CD14-positive monocyte (primary cell): ENCODE data around the gene ATAD2B. TPM values are rescaled to one million over a fixed set of nuclear protein-coding genes. Genes with fewer than 3 reads are reported as not detected.

ENCODE experiments used
- DNase-seq, 3 donors: peaks; one replicate each; pipeline ENCODE4 v3.0.0-alpha.2; 2011 to 2022
- H2AFZ ChIP-seq: 2 replicates; pipeline ENCODE4 v1.6.0; 2012; ENCODE audit warnings: mild to moderate bottlenecking, low read depth, low read length, inconsistent platforms; ENCODE audit not compliant: insufficient read depth, poor library complexity, severe bottlenecking
- H3K27ac ChIP-seq, 2 donors: 1 replicate in 1 of 2; 2 replicates in 1 of 2; pipeline ENCODE4 v1.5.1; 2012 to 2013; ENCODE audit warnings: low read length in 2 of 2, control low read depth in 1 of 2, inconsistent platforms in 1 of 2, low read depth in 1 of 2, mild to moderate bottlenecking in 1 of 2
- H3K27me3 ChIP-seq, 2 donors: one replicate each; pipeline versions ENCODE4 v1.6.0 to v1.6.1; 2011 to 2013; ENCODE audit warnings: low read length in 2 of 2; ENCODE audit not compliant: control insufficient read depth in 2 of 2, insufficient read depth in 2 of 2
- H3K36me3 ChIP-seq, 2 donors: replicated peaks in 1 of 2; 1 replicate in 1 of 2; 2 replicates in 1 of 2; pipeline versions ENCODE4 v1.5.1 to v1.6.1; 2012 to 2013; ENCODE audit warnings: low read length in 2 of 2, control low read depth in 1 of 2, inconsistent platforms in 1 of 2, mild to moderate bottlenecking in 1 of 2; ENCODE audit not compliant: insufficient read depth in 2 of 2, control insufficient read depth in 1 of 2
- H3K4me1 ChIP-seq, 2 donors: 1 replicate in 1 of 2; 2 replicates in 1 of 2; pipeline versions ENCODE4 v1.5.1 to v1.6.1; 2012 to 2013; ENCODE audit warnings: low read length in 2 of 2, control low read depth in 1 of 2, inconsistent platforms in 1 of 2, mild to moderate bottlenecking in 1 of 2, moderate library complexity in 1 of 2; ENCODE audit not compliant: insufficient read depth in 2 of 2, control insufficient read depth in 1 of 2
- H3K4me2 ChIP-seq: replicated peaks from 2 replicates; pipeline ENCODE3; 2012; ENCODE audit warnings: low read length, moderate library complexity, mild to moderate bottlenecking; ENCODE audit not compliant: poor library complexity, severe bottlenecking; ENCODE audit errors: extremely low read depth
- H3K4me3 ChIP-seq, 3 experiments: fragments of 200-600 bp in 1 of 3; sonication (generic) in 1 of 3; replicated peaks in 1 of 3; 1 replicate in 2 of 3; 2 replicates in 1 of 3; pipeline ENCODE4 v1.5.1; 2011 to 2013; ENCODE audit warnings: low read length in 3 of 3, mild to moderate bottlenecking in 3 of 3, control low read depth in 2 of 3, low read depth in 2 of 3, inconsistent platforms in 1 of 3, moderate library complexity in 1 of 3
- H3K79me2 ChIP-seq: 2 replicates; pipeline ENCODE4 v1.6.0; 2012; ENCODE audit warnings: mild to moderate bottlenecking, control low read depth, inconsistent platforms, low read length, moderate library complexity; ENCODE audit not compliant: insufficient read depth
- H3K9ac ChIP-seq: 2 replicates; pipeline ENCODE4 v1.6.0; 2017; ENCODE audit warnings: low read length, mild to moderate bottlenecking; ENCODE audit not compliant: insufficient read depth, poor library complexity, severe bottlenecking
- H3K9me3 ChIP-seq, 2 donors: replicated peaks in 1 of 2; 1 replicate in 1 of 2; 2 replicates in 1 of 2; pipeline versions ENCODE4 v1.5.1 to v1.6.1; 2012 to 2013; ENCODE audit warnings: low read length in 2 of 2, control low read depth in 1 of 2; ENCODE audit not compliant: control insufficient read depth in 1 of 2, insufficient read depth in 1 of 2
- H4K20me1 ChIP-seq: 2 replicates; pipeline ENCODE4 v1.6.0; 2012; ENCODE audit warnings: mild to moderate bottlenecking, low read length, control low read depth, moderate library complexity; ENCODE audit not compliant: insufficient read depth
- H3K27ac Mint-ChIP-seq, 7 donors: one replicate each; pipeline ENCODE4 v1.8.0; 2020; ENCODE audit warnings: mild to moderate bottlenecking in 7 of 7, mixed read lengths in 7 of 7, moderate library complexity in 6 of 7, inconsistent platforms in 2 of 7
- H3K27me3 Mint-ChIP-seq, 3 donors: one replicate each; pipeline ENCODE4 v1.8.0; 2021 to 2022; ENCODE audit warnings: low read depth in 3 of 3, mild to moderate bottlenecking in 3 of 3, mixed read lengths in 3 of 3, moderate library complexity in 3 of 3, inconsistent platforms in 1 of 3
- H3K36me3 Mint-ChIP-seq, 2 donors: one replicate each; pipeline ENCODE4 v1.8.0; 2020; ENCODE audit warnings: mixed read lengths in 2 of 2, inconsistent platforms in 1 of 2, mild to moderate bottlenecking in 1 of 2
- H3K4me1 Mint-ChIP-seq: one replicate; pipeline ENCODE4 v1.8.0; 2020; ENCODE audit warnings: mild to moderate bottlenecking, mixed read lengths
- H3K4me3 Mint-ChIP-seq, 2 donors: one replicate each; pipeline ENCODE4 v1.8.0; 2020; ENCODE audit warnings: mild to moderate bottlenecking in 2 of 2, mixed read lengths in 2 of 2, moderate library complexity in 1 of 2
- H3K9me3 Mint-ChIP-seq, 7 donors: one replicate each; pipeline ENCODE4 v1.8.0; 2020 to 2022; ENCODE audit warnings: mixed read lengths in 7 of 7, mild to moderate bottlenecking in 6 of 7, moderate library complexity in 6 of 7, inconsistent platforms in 2 of 7
- WGBS: methylation state at CpG from one replicate; pipeline ENCODE4 v1.1.5; 2013; ENCODE audit warnings: missing lambda C conversion rate; ENCODE audit not compliant: insufficient coverage; 5-methylcytosine and 5-hydroxymethylcytosine counted together
- intact Hi-C, 2 donors: fragments of 100-400 bp; cut with micrococcal nuclease; formaldehyde crosslinking; loops; one replicate each; pipeline versions ENCODE4 v1.15.0 to v1.15.1; 2023
- polyA plus RNA-seq, 3 donors: library from polyadenylated mRNA; depleted of rRNA in 1 of 3; unstranded in 2 of 3; stranded (reverse) in 1 of 3; fragments of 300-500 nt in 2 of 3; fragments of >200 nt in 1 of 3; fragmentation: Illumina TruSeq in 2 of 3; gene quantifications; 1 replicate in 2 of 3; 2 replicates in 1 of 3; pipeline ENCODE4 v1.2.3, GENCODE V29; 2012 to 2021
- TF ChIP-seq, protein P1 (sequence below): fragments of 200-600 bp; IDR thresholded peaks from one replicate; pipeline ENCODE4 v1.8.0; 2022; ENCODE audit warnings: antibody characterized with exemption, mild to moderate bottlenecking

Gene ATAD2B
- polyA plus RNA-seq, 3 donors, result 4.9 to 12.1 (median 7.2) TPM

DNA sequence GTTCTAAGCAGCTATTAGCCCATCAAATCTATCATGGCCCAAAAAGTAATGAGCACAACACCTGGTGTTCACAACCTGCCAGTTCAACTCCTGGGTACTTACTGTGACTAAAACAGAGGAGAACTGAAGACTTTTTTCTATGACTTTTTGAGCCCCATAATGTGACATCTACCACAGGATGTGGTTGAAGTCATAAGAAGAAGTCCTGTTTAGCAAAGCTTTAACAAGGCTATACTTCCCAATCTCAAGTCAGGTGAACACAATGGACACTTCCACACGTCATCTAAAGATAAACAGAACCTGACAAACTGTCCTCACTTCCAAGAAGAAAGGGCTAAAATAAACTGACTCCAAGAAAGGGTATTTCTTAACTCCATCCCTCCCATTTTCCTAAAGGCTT, 138.8 kb downstream of the ATAD2B start:
- Histone ChIP-seq H3K4me3 (no peak overlapping the region), H3K9me3 (no peaks in the 10 kb centered on the region), H3K9ac (no peak overlapping the region), H3K27ac (no peak overlapping the region), H3K36me3 (peaks cover 43 to 83% of the 10 kb centered on the region in 2 donors), H3K27me3 (no peaks in the 10 kb centered on the region), H3K79me2 (peaks cover 3% of the 10 kb centered on the region), H2AFZ (no peak overlapping the region), H3K4me1 (peaks cover 0 to 4% of the 10 kb centered on the region in 2 donors), H3K4me2 (no peak overlapping the region), H4K20me1 (peaks cover 2% of the 10 kb centered on the region)
- no peak overlapping the region for H3K4me3 Mint-ChIP-seq
- peak overlapping the region in 1 of 7 donors; percentile 37 for H3K27ac Mint-ChIP-seq
- no peaks in the 10 kb centered on the region for H3K27me3 Mint-ChIP-seq
- intact Hi-C loops, result no loop called here
- peaks cover 50 to 66% of the 10 kb centered on the region in 2 donors for H3K36me3 Mint-ChIP-seq
- H3K4me1 Mint-ChIP-seq, result peaks cover 16% of the 10 kb centered on the region
- no CpG with 5 or more reads among the region's 1 CpG for WGBS
- no peaks in the 10 kb centered on the region for H3K9me3 Mint-ChIP-seq
- no peak for DNase-seq
- TF ChIP-seq, protein P1, sequence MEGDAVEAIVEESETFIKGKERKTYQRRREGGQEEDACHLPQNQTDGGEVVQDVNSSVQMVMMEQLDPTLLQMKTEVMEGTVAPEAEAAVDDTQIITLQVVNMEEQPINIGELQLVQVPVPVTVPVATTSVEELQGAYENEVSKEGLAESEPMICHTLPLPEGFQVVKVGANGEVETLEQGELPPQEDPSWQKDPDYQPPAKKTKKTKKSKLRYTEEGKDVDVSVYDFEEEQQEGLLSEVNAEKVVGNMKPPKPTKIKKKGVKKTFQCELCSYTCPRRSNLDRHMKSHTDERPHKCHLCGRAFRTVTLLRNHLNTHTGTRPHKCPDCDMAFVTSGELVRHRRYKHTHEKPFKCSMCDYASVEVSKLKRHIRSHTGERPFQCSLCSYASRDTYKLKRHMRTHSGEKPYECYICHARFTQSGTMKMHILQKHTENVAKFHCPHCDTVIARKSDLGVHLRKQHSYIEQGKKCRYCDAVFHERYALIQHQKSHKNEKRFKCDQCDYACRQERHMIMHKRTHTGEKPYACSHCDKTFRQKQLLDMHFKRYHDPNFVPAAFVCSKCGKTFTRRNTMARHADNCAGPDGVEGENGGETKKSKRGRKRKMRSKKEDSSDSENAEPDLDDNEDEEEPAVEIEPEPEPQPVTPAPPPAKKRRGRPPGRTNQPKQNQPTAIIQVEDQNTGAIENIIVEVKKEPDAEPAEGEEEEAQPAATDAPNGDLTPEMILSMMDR, result no peak

DNA sequence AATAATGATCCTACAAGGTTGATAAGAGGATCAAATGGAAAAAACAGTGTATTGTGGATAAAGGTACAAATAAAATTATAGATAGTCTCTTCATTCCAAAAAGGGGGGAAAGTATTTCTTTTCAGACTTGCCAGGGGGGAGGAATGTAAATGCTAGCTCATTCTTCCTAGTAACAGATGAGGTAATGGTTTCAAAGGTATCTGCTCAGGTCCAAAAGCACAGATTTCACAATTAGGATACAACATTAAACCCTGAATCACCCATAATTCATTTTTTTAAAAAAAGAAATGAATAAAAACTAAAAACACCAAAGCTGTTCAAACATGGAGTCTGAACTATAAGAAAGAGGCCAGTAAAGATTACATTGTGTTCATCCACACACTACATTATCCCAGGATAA, 142.0 kb downstream of the ATAD2B start:
- no peaks in the 10 kb centered on the region for H3K27me3 Mint-ChIP-seq
- peak overlapping the region in 1 of 7 donors; percentile 53 for H3K27ac Mint-ChIP-seq
- no peaks in the 10 kb centered on the region for H3K9me3 ChIP-seq
- no peaks in the 10 kb centered on the region for H3K79me2 ChIP-seq
- H4K20me1 ChIP-seq, result no peaks in the 10 kb centered on the region
- no peak overlapping the region for H3K4me3 ChIP-seq
- DNase-seq, result no peak
- H3K4me2 ChIP-seq, result no peak overlapping the region
- peaks cover 7% of the 10 kb centered on the region for H3K4me1 Mint-ChIP-seq
- H3K9ac ChIP-seq, result no peak overlapping the region
- H3K27me3 ChIP-seq, result no peaks in the 10 kb centered on the region
- H3K27ac ChIP-seq, result no peak overlapping the region
- TF ChIP-seq, protein P1, result no peak
- H3K36me3 ChIP-seq, result peaks cover 68 to 94% of the 10 kb centered on the region in 2 donors
- no peak overlapping the region for H2AFZ ChIP-seq
- H3K36me3 Mint-ChIP-seq, result peaks cover 61 to 78% of the 10 kb centered on the region in 2 donors
- H3K9me3 Mint-ChIP-seq, result no peaks in the 10 kb centered on the region
- no peaks in the 10 kb centered on the region for H3K4me1 ChIP-seq
- intact Hi-C loops, result no loop called here
- no peak overlapping the region for H3K4me3 Mint-ChIP-seq
